ENCODE results near the gene DNAH17.

DNA sequence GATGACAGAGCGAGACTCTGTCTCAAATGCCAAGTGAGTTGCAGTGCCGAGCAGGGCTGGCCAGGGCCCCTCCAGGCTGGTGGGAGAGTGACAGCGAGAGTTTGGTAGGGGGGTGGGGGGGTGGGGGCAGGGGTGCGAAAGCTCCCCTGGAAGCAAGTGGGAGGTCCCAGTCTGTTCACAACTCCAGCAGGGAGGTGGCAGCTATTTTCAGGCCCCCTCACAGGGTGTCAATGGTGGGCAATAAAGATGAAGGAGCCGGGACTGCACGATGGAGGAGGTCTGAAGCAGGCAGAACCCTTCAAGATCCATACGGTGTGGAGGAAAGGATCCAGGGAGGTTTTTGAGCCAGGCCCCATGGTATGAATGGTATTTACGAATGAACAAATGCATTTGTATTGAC is 115.0 kb downstream of the DNAH17 start:
- TF ChIP-seq JUND (IDR thresholded peaks at IDR 0.05) (no peak), SIN3A (IDR thresholded peaks at IDR 0.05; ENCODE audit: low read depth) (no peak)

All from HCT116 (cell line).